Activated CD4-positive, alpha-beta T cell treated with anti-CD3 and anti-CD28 coated beads, Interleukin-2, Interleukin-6, amounts not matched to agents 100 ng/mL and 50 ng/mL, durations not matched to agents 16 hours and 8 hours (primary cell): ENCODE results near the gene CACNA1H.
"Not testable (repeated sequence)": the region's sequence is repeated elsewhere in the genome, so short reads cannot be mapped to it uniquely, and the experiment has no call there.

Experiments used
- DNase-seq: peaks from one replicate; pipeline ENCODE4 v3.0.0-alpha.2; 2020

CACNA1H gene

DNA sequence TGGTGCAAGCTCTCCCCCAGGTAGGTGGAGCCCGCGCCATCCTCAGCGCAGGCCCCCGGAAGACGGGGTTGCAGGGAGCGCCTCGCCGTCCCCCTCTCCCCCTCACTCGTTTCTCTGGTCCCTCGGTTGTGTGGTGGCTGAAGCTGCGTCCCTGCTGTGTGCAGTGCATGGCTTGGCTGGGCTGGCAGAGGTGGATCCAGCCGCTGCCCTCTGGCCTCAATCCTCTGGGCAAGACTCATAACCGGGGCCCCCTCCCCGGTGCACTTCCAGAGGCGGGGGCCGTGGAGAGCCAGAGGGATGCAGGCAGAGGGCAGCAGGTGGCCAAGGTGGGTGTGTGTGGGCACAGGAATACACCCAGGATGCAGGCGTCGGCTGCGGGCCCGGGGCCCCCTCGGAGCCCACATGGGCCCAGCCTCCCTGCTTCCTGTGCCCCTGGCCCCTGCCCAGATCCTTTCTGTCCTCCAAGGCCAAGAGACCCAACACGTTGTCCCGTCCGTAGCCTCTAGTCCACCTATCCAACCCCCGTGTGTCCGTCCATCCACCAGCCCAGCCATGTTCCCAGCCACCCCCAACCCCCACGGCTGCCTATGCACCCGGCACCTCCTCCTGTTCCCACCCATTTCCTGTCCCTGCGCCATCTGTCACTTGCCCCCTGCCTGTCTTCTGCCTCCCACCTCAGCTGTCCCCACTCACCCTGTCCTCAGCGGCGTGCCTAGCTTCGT is 62.8 kb downstream of the CACNA1H start:
- DNase-seq = no peak

DNA sequence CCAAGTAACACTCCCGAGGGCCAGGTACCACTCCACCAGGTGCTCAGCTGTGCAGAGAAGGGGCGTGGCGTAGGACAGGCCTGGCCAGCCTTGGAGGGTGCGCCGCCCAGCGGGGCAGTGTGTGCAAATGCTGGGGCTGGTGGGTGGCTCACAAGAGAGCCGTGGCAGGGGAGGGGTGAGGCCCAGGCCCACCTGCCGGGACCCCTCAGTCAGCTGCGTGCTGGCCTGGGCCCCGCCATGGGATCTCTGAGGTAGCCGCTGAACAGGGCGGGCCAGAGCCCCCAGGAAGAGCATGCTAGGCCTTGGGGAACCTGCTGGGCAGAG is 63.4 kb downstream of the CACNA1H start:
- no peak for DNase-seq

GRCh38 chr16:1216681-1217400 is 63.9 kb downstream of the CACNA1H start:
- DNase-seq = no peak

- no peak for DNase-seq
These were observed 64.6 kb downstream of the CACNA1H start for GRCh38 chr16:1217526-1217925.

DNA sequence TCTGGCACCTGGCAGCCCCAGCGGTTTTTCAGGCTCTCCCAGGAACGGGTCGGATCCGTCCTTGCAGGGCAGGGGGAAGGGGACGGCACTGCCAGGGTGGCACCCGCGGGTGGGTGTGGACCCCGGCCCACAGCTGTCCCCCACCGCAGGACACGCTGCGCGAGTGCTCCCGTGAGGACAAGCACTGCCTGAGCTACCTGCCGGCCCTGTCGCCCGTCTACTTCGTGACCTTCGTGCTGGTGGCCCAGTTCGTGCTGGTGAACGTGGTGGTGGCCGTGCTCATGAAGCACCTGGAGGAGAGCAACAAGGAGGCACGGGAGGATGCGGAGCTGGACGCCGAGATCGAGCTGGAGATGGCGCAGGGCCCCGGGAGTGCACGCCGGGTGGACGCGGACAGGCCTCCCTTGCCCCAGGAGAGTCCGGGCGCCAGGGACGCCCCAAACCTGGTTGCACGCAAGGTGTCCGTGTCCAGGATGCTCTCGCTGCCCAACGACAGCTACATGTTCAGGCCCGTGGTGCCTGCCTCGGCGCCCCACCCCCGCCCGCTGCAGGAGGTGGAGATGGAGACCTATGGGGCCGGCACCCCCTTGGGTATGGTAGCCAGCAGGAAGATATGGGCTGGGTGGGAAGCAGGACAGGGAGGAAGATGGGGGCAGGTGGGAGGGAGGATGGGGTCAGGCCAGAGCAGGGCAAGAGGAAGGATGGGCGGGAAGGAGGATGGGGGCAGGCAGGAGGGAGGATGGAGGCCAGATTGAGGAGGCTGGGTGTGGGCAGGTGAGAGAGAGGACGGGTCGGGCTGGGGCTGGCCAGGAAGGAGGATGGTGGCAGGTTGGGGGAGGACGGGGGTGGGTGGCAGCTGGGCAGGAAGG is 65.4 kb downstream of the CACNA1H start:
- no peak for DNase-seq

GRCh38 chr16:1218930-1219611 is 66.2 kb downstream of the CACNA1H start:
- DNase-seq = no peak

DNA sequence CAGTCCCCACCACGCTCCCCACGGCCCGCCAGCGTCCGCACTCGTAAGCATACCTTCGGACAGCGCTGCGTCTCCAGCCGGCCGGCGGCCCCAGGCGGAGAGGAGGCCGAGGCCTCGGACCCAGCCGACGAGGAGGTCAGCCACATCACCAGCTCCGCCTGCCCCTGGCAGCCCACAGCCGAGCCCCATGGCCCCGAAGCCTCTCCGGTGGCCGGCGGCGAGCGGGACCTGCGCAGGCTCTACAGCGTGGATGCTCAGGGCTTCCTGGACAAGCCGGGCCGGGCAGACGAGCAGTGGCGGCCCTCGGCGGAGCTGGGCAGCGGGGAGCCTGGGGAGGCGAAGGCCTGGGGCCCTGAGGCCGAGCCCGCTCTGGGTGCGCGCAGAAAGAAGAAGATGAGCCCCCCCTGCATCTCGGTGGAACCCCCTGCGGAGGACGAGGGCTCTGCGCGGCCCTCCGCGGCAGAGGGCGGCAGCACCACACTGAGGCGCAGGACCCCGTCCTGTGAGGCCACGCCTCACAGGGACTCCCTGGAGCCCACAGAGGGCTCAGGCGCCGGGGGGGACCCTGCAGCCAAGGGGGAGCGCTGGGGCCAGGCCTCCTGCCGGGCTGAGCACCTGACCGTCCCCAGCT is 67.3 kb downstream of the CACNA1H start:
- DNase-seq = no peak

DNA sequence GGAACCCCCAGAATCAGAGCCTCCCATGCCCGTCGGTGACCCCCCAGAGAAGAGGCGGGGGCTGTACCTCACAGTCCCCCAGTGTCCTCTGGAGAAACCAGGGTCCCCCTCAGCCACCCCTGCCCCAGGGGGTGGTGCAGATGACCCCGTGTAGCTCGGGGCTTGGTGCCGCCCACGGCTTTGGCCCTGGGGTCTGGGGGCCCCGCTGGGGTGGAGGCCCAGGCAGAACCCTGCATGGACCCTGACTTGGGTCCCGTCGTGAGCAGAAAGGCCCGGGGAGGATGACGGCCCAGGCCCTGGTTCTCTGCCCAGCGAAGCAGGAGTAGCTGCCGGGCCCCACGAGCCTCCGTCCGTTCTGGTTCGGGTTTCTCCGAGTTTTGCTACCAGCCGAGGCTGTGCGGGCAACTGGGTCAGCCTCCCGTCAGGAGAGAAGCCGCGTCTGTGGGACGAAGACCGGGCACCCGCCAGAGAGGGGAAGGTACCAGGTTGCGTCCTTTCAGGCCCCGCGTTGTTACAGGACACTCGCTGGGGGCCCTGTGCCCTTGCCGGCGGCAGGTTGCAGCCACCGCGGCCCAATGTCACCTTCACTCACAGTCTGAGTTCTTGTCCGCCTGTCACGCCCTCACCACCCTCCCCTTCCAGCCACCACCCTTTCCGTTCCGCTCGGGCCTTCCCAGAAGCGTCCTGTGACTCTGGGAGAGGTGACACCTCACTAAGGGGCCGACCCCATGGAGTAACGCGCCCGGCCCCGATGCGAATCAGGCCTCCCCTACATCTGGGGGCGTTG is 68.1 kb downstream of the CACNA1H start:
- DNase-seq = no peak

GRCh38 chr16:1221628-1222552 is 69.0 kb downstream of the CACNA1H start:
- no peak for DNase-seq

- no peak for DNase-seq
These were observed 69.8 kb downstream of the CACNA1H start for GRCh38 chr16:1222553-1223354.

DNA sequence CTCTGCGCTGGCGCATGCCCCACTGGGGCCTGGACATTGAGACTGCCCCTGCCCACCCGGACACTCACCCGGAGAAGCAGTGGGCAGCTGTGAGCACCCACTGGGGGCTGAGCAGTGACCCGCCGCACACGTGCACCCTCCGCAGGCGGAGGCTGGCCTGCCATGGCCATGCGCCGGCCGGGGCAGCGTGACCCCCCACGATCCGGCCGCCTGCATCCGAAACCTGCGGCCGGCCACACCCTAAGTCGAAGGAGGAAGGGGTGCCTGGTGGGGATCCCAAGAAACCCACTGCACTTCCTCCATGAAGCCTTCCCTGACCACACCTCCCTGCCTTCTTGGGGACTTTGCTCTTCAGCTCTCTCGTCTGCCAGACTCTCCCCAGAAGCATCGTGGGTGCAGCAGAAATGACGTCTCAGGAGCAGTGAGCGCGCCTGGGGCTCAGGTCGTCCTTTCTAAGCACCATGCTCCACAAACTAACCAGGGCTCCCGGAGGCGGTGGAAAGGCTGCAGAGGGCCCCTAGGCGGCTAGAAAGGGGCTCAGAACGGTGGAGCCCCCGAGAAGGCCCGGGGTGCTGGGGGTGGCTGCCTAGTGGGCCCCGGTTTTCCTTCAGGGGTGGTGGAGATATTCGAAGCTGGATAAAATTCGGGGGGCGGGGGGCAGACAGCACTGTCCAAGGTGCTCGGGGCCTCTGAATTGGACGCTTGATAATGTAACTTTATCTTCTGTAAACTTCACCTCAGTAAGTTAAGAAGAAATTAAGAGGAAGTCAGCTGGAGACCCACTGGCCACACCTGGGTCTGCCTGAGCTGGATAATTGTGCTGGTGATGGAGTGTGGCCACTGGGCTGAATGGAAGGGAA is 70.7 kb downstream of the CACNA1H start:
- no peak for DNase-seq

DNA sequence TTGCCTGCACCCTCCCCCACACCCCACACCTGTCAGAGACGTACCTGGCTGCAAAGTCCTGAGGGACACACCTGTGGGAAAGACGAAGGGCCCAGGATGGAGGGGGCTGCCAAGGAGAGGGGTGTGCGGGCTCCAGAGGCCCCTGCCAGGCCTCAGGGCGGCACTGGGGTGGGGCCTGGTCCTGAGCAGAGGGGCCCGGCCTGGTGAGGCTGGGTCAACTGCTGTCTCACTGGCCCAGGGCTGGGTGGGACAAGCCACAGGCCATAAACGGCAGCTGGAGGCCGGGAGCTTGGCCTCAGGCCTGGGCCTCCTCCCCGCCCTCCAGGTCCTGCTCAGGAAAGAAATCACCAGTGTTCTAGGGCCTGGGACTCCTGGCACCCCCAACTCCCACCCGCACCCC is 71.7 kb downstream of the CACNA1H start:
- DNase-seq = no peak

GRCh38 chr16:1225051-1225451 is 72.1 kb downstream of the CACNA1H start, which contains the start of gene TPSG1:
Gene TPSG1, minus strand, starts transcription at chr16:1225268. Its CDS starts 16 bp downstream, at chr16:1225252.
- DNase-seq = no peak

DNA sequence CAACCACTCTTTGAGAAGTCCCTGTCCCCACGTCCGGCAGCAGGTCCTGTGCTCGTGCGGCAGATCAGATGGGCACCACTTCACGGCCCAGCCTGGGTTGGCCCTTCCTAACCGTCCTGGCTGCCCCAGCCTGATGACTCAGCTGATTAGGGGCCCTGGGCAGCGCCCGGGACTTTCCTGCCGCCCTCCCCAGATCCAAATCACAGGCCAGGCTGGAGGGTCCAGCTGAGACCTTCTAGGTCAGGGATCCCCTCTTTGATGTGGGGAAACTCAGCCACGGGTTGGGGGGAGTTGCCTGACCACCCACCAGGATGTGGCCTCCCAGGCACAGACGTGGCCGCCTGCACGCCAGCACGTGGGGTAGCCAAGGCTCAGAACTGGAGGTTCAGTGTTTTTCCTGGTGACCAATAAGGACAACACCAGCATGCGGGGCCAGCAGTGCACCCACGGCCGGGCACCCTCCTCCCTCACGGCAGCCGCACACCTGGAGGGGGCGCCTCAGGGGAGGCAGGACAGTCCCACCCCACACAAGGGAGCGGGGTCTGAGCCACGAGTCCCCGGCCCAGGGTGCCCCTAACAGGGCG is 72.9 kb downstream of the CACNA1H start:
- DNase-seq = not testable (repeated sequence)

GRCh38 chr16:1226692-1227091 is 73.8 kb downstream of the CACNA1H start:
- DNase-seq = not testable (repeated sequence)

DNA sequence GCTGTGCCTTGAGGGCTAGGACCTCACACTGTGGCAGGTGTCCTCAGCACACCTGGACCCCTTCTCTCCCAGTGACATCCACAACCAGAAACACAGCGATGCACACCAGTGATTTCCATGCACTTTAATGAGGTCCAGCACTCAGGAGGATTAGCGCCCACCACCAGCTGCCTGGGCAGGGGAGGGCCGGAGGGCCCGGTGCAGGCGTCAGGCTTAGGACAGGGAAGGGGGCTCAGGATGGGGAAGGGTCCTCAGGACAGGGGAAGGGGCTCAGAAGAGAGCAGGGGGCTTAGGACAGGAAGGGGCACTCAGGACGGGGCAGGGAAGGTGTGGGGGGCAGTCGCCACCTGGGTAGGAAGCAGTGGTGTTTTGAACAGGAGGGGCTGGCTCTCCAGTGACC is 75.3 kb downstream of the CACNA1H start:
- not testable (repeated sequence) for DNase-seq

GRCh38 chr16:1229476-1229875 is 76.6 kb downstream of the CACNA1H start:
- DNase-seq = not testable (repeated sequence)

- not testable (repeated sequence) for DNase-seq
These were observed 77.2 kb downstream of the CACNA1H start, which contains the start of gene TPSB2 for GRCh38 chr16:1230084-1230470. Gene TPSB2, minus strand, starts transcription at chr16:1230184. Its CDS starts 233 bp downstream, at chr16:1229951.
